ENCODE measurements around the gene PCDHGA1. TPM values are rescaled to one million over a fixed set of nuclear protein-coding genes. Genes with fewer than 3 reads are reported as not detected.

PCDHGA1 gene
- total and polyA plus RNA-seq, 9 of the 15 experiments (the other 6 are each of a cell fraction or from before 2014, with no cell fraction given): 0.05 to 0.26 (median 0.18) TPM; not detected in 2

- TF ChIP-seq ATF3 (IDR thresholded peaks at IDR 0.05) (peak; percentile 94), ATF3 (CRISPR knock-in tag; conservative IDR thresholded peaks at IDR 0.05) (0 out of 2 replicates have a peak, but pooled peaks have one; percentile 41), TRIM24 (IDR thresholded peaks at IDR 0.05) (peak in 1 of 2 experiments; percentile 67; a peak in 1 of 4 replicates), CTBP1 (IDR thresholded peaks at IDR 0.05; ENCODE audit: borderline replicate concordance) (no peak), WHSC1 (IDR thresholded peaks at IDR 0.05; ENCODE audit: low read length) (no peak), SMARCE1 (IDR thresholded peaks at IDR 0.05) (peak; percentile 85), RUNX1 (IDR thresholded peaks at IDR 0.05; ENCODE audit: low read depth) (no peak)
These were observed 191.0 kb downstream of the PCDHGA1 start (continued) for GRCh38 chr5:141521244-141521781.

- no peak for ATAC-seq
- intact Hi-C loops (cut with micrococcal nuclease): loop anchor here (5.0 kb wide), 1 partner anchor 110 kb away; the partner anchor contains the start of gene PCDHGA10
- Histone ChIP-seq H4K20me1 (replicated peaks; ENCODE audit: control insufficient read depth, insufficient read depth, low read length) (no peaks in the 10 kb centered on the region; the same call in 1 of the 2 replicates), H3K9me3 (replicated peaks; ENCODE audit: control insufficient read depth, insufficient read depth, low read depth, low read length) (no peaks in the 10 kb centered on the region), H3K27me3 (ENCODE audit: control insufficient read depth in 2 of 2, insufficient read depth in 2 of 2, low read length in 2 of 2) (no peaks in the 10 kb centered on the region), H3K79me2 (ENCODE audit: control insufficient read depth, insufficient read depth, low read length) (no peaks in the 10 kb centered on the region), H3K9me1 (ENCODE audit: control insufficient read depth, insufficient read depth, low read length) (no peaks in the 10 kb centered on the region), H3K27ac (ENCODE audit: extremely low read depth, low read depth, low read length) (no peak overlapping the region), H3K36me3 (ENCODE audit: control insufficient read depth, insufficient read depth, low read length) (peaks cover 99% of the 10 kb centered on the region), H3K4me1 (replicated peaks in 1 of 2; ENCODE audit: control insufficient read depth in 2 of 2, insufficient read depth in 2 of 2, low read length in 2 of 2) (peaks cover 0 to 7% of the 10 kb centered on the region in 2 experiments; a peak in 2 of 5 replicates), H3K4me2 (ENCODE audit: insufficient read depth, low read length) (no peak overlapping the region), H3K4me3 (no peak overlapping the region), H3K9ac (ENCODE audit: insufficient read depth in 1 of 2, low read depth in 2 of 2, low read length in 2 of 2) (no peak overlapping the region), H2AFZ (ENCODE audit: low read depth, low read length) (no peak overlapping the region)
- in situ Hi-C loops (cut with MboI): loop anchor here (5.0 kb wide), 1 partner anchor 100 kb away; the partner anchor contains the start of gene PCDHGA11
- POLR2A ChIA-PET: interaction anchor here (1.0 kb wide), 1 partner anchor 76 kb away, joined by 3 read pairs; no protein-coding TSS in a partner anchor
- CTCF ChIA-PET (ENCODE audit: low intra/inter-chr PET ratio): interaction anchor here (0.6 kb wide), 1 partner anchor 110 kb away, joined by 3 read pairs; no protein-coding TSS in a partner anchor
- DNase-seq (ENCODE audit: extremely low read depth in 1 of 4, low spot score in 3 of 4): no peak
- WGBS (ENCODE audit: insufficient coverage, low coverage, missing lambda C conversion rate): 90% methylated on average over 2 of the region's 2 CpGs
- FAIRE-seq: no peak
- BruUV-seq (replicated peaks): TSS peak; percentile 6
- TF ChIP-seq TCFL5 (CRISPR knock-in tag; conservative IDR thresholded peaks at IDR 0.05) (no peak), PATZ1 (CRISPR knock-in tag; IDR thresholded peaks at IDR 0.05; ENCODE audit: borderline replicate concordance) (no peak), ZMIZ1 (IDR thresholded peaks at IDR 0.05; ENCODE audit: low read depth in 2 of 2, low read length in 2 of 2) (no peak), NR2C2 (CRISPR knock-in tag; IDR thresholded peaks at IDR 0.05) (no peak), NR2C2 (tag; IDR thresholded peaks at IDR 0.05) (no peak), SMARCA5 (IDR thresholded peaks at IDR 0.05) (no peak), ZNF134 (CRISPR knock-in tag; conservative IDR thresholded peaks at IDR 0.05) (no peak), GABPB2 (CRISPR knock-in tag; conservative IDR thresholded peaks at IDR 0.05) (no peak), NBN (IDR thresholded peaks at IDR 0.05; ENCODE audit: low read depth) (no peak), KLF1 (tag; IDR thresholded peaks at IDR 0.05) (no peak)
These were observed 192.0 kb downstream of the PCDHGA1 start for GRCh38 chr5:141522301-141522700.

Measured in K562 (cell line).